Transverse colon (tissue), 4 donors: ENCODE results near the gene OR4C3. TPM values are rescaled to one million over a fixed set of nuclear protein-coding genes. Genes with fewer than 3 reads are reported as not detected.
"Not testable (repeated sequence)": the region's sequence is repeated elsewhere in the genome, so short reads cannot be mapped to it uniquely, and the experiment has no call there.

Source experiments
- DNase-seq: peaks from one replicate; pipeline ENCODE4 v3.0.0-alpha.2; 2019
- H3K27ac ChIP-seq, 4 donors: fragments of 200-600 bp; sonication (generic); 2 replicates each; pipeline ENCODE4 v1.5.1; 2016 to 2018; ENCODE audit warnings: inconsistent platforms in 4 of 4
- H3K27me3 ChIP-seq: fragments of 200-600 bp; sonication (generic); 2 replicates; pipeline ENCODE4 v1.5.1; 2017; ENCODE audit warnings: inconsistent platforms
- H3K36me3 ChIP-seq, 4 donors: fragments of 200-600 bp; sonication (generic); 2 replicates each; pipeline ENCODE4 v1.5.1; 2017 to 2019; ENCODE audit warnings: inconsistent platforms in 4 of 4
- H3K4me1 ChIP-seq, 4 donors: fragments of 200-600 bp; sonication (generic); 2 replicates each; pipeline ENCODE4 v1.5.1; 2017 to 2020; ENCODE audit warnings: inconsistent platforms in 4 of 4
- H3K4me3 ChIP-seq, 4 donors: fragments of 200-600 bp; sonication (generic); 1 replicate in 1 of 4; 2 replicates in 3 of 4; pipeline versions ENCODE4 v1.5.1 to v1.6.1; 2017 to 2019; ENCODE audit warnings: inconsistent platforms in 4 of 4
- H3K9me3 ChIP-seq, 2 donors: fragments of 200-600 bp; sonication (generic); 2 replicates each; pipeline ENCODE4 v1.5.1; 2017 to 2019; ENCODE audit warnings: inconsistent platforms in 2 of 2
- EP300 ChIP-seq: sonication (generic); formaldehyde crosslinking; IDR thresholded peaks from one replicate; pipeline ENCODE4 v1.6.1; 2017; ENCODE audit warnings: antibody characterized with exemption, low read depth
- POLR2A ChIP-seq: fragments of 450-650 bp; IDR thresholded peaks from one replicate; pipeline ENCODE4 v1.6.1; 2016; ENCODE audit warnings: antibody characterized with exemption, mild to moderate bottlenecking, moderate library complexity
- POLR2AphosphoS5 ChIP-seq, 3 donors: sonication (generic); formaldehyde crosslinking; IDR thresholded peaks; one replicate each; pipeline ENCODE4 v1.6.1; 2016; ENCODE audit warnings: antibody characterized with exemption in 3 of 3
- WGBS, 2 donors: methylation state at CpG; one replicate each; pipeline ENCODE4 v1.1.5; 2018; ENCODE audit warnings: low coverage in 1 of 2; 5-methylcytosine and 5-hydroxymethylcytosine counted together
- in situ Hi-C, 4 donors: fragments of 200-750 bp; cut with MboI; loops; one replicate each; pipeline versions ENCODE4 v1.15.0 to v1.15.1; 2017; ENCODE audit warnings: low sequenced_read_pairs in 3 of 4, low pct_ligation_motif_present in 1 of 4, low pct_unique_long_range_greater_than_20kb in 1 of 4
- intact Hi-C: fragments of 100-400 bp; cut with DNase I; formaldehyde crosslinking; loops from one replicate; pipeline ENCODE4 v1.15.1; 2023; ENCODE audit warnings: low total_unique reads
- total RNA-seq, 4 donors: library from RNA; depleted of rRNA; stranded (reverse); fragments of >200 nt; gene quantifications; one replicate each; pipeline ENCODE4 v1.1.0, GENCODE V29; 2016
- TF ChIP-seq, protein P1 (sequence below), 5 experiments: fragments of 200-600 bp in 3 of 5; fragments of 450-650 bp in 2 of 5; sonication (generic) in 3 of 5; IDR thresholded peaks; 1 replicate in 2 of 5; 2 replicates in 3 of 5; pipeline ENCODE4 v1.5.1; 2016 to 2017; ENCODE audit warnings: antibody characterized with exemption in 5 of 5, inconsistent platforms in 3 of 5, mild to moderate bottlenecking in 2 of 5, moderate library complexity in 1 of 5

OR4C3 gene
- total RNA-seq, 4 donors from 2014 or later: not detected

DNA sequence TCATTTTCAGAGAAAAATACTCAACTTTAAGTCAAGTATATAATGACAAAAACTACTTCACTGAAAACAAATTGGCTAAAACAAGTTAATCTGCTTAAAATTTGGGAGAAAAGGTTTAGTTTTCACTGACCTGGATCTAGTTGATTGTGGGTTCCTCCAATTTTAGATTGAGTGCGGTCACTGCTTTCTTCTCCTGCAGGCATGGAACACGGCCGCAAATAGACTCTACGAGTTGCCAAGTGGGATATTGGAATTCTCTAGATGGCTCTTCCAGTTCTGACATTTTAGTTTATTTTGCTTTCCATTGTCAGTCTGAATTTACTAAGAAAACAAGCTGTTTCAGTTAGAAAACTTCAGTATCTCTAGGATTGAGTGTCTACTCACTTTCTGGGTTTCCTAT is 29.3 kb downstream of the OR4C3 start:
- 66 to 93% methylated on average over 4 of the region's 4 CpGs for WGBS, 2 donors

DNA sequence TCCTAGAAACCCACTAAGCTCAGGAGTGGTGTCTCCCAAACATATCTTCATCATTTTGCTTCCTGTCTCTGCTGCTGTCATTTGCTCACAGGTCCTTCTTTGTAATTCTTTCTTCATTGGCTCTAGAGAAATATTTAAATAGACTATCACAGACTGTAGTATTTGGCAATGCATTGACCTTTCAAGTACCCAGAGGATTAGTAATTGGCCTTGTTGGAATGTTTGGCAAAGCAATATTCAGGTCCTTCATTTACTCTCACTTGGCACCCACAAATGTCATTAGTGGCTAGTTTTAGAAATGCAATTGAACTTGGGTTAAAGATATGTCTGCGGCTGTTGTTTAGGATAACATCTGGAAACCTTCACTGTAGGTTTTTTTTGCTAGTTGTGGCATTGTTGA is 30.0 kb downstream of the OR4C3 start:
- H3K27me3 ChIP-seq: no peaks in the 10 kb centered on the region
- no peak overlapping the region for H3K4me3 ChIP-seq
- no peak overlapping the region for H3K27ac ChIP-seq
- WGBS, 2 donors: 71 to 90% methylated on average over 1 of the region's 1 CpG
- no peaks in the 10 kb centered on the region for H3K4me1 ChIP-seq
- intact Hi-C loops (no loop called here), in situ Hi-C loops (loop anchor here in 1 of 4 donors (5.0 kb wide), 1 partner anchor 1673 kb away; no protein-coding TSS in a partner anchor)
- no peak for TF ChIP-seq EP300
- TF ChIP-seq, protein P1, sequence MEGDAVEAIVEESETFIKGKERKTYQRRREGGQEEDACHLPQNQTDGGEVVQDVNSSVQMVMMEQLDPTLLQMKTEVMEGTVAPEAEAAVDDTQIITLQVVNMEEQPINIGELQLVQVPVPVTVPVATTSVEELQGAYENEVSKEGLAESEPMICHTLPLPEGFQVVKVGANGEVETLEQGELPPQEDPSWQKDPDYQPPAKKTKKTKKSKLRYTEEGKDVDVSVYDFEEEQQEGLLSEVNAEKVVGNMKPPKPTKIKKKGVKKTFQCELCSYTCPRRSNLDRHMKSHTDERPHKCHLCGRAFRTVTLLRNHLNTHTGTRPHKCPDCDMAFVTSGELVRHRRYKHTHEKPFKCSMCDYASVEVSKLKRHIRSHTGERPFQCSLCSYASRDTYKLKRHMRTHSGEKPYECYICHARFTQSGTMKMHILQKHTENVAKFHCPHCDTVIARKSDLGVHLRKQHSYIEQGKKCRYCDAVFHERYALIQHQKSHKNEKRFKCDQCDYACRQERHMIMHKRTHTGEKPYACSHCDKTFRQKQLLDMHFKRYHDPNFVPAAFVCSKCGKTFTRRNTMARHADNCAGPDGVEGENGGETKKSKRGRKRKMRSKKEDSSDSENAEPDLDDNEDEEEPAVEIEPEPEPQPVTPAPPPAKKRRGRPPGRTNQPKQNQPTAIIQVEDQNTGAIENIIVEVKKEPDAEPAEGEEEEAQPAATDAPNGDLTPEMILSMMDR (IDR thresholded peaks at IDR 0.05): no peak
- peaks cover 0 to 5% of the 10 kb centered on the region in 2 donors for H3K9me3 ChIP-seq
- no peaks in the 10 kb centered on the region for H3K36me3 ChIP-seq
- DNase-seq: no peak

More for the DNA sequence above, 29.3 kb downstream of the OR4C3 start:
- intact Hi-C loops (no loop called here), in situ Hi-C loops (no loop called here)
- no peak overlapping the region for H3K27ac ChIP-seq
- no peak overlapping the region for H3K4me3 ChIP-seq
- TF ChIP-seq POLR2A (no peak), POLR2AphosphoS5 (IDR thresholded peaks at IDR 0.05) (no peak), EP300 (no peak)
- TF ChIP-seq, protein P1 (IDR thresholded peaks at IDR 0.05): no peak
- no peaks in the 10 kb centered on the region for H3K36me3 ChIP-seq
- no peaks in the 10 kb centered on the region for H3K27me3 ChIP-seq
- no peaks in the 10 kb centered on the region for H3K4me1 ChIP-seq
- no peak for DNase-seq
- peaks cover 0 to 5% of the 10 kb centered on the region in 2 donors for H3K9me3 ChIP-seq

DNA sequence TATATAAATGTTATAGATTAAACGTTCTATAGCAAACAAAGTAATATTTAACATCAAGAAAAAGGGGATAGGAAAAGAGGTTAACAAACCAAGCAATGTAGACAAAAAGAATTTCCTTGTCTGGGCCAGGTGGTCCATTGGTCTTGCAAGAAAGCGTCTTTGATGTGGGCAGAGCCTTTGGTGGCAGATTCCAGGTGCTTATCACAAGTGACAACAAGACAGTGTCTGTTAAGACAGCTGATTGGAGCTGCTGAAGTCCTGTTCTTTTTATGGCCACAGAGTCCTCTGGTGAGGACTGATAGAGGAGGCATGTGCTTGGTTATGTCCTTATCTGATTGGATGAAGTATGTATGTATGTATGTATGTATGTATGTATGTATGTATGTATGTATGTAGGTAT is 36.6 kb downstream of the OR4C3 start:
- H3K36me3 ChIP-seq, intact Hi-C loops, DNase-seq, H3K27ac ChIP-seq, in situ Hi-C loops, H3K27me3 ChIP-seq, H3K4me1 ChIP-seq, H3K4me3 ChIP-seq, H3K9me3 ChIP-seq: not testable (repeated sequence)
- 37 to 44% methylated on average over 2 of the region's 2 CpGs for WGBS, 2 donors

- WGBS, 2 donors: 76 to 79% methylated on average over 2 of the region's 2 CpGs
- H3K4me3 ChIP-seq: no peak within 1 kb of the TSS
- no peak for DNase-seq
- H3K27me3 ChIP-seq: no peaks in the 10 kb centered on the region
- TF ChIP-seq, protein P1 (IDR thresholded peaks at IDR 0.05): no peak
- TF ChIP-seq POLR2A: no peak
- TF ChIP-seq POLR2AphosphoS5 (IDR thresholded peaks at IDR 0.05): no peak
- no peak for TF ChIP-seq EP300
- no peaks in the 10 kb centered on the region for H3K9me3 ChIP-seq
- no peaks in the 10 kb centered on the region for H3K4me1 ChIP-seq
- in situ Hi-C loops: no loop called here
- H3K27ac ChIP-seq: no peak within 1 kb of the TSS
- H3K36me3 ChIP-seq: no peaks in the 10 kb centered on the region
- intact Hi-C loops: no loop called here
These were observed 41.6 kb downstream of the OR4C3 start, which contains the start of gene OR4C5 for GRCh38 chr11:48366365-48366764. TSS of gene OR4C5 (minus strand) at chr11:48366465. CDS start at chr11:48366465, 0 bp downstream.

Other genes starting within 250 kb of the OR4C3 start
- gene OR4B1, start 108.1 kb upstream of the OR4C3 start, total RNA-seq: not detected
- gene OR4X2, start 79.8 kb upstream of the OR4C3 start, total RNA-seq: not detected
- not detected for gene OR4X1, start 61.1 kb upstream of the OR4C3 start, total RNA-seq
- gene OR4S1, start 18.7 kb upstream of the OR4C3 start, total RNA-seq: not detected
- not detected for gene OR4C5, start 41.5 kb downstream of the OR4C3 start, total RNA-seq
- not detected for gene OR4A47, start 163.9 kb downstream of the OR4C3 start, total RNA-seq